ENCODE results near the gene MAML2.

The MAML2 gene

DNA sequence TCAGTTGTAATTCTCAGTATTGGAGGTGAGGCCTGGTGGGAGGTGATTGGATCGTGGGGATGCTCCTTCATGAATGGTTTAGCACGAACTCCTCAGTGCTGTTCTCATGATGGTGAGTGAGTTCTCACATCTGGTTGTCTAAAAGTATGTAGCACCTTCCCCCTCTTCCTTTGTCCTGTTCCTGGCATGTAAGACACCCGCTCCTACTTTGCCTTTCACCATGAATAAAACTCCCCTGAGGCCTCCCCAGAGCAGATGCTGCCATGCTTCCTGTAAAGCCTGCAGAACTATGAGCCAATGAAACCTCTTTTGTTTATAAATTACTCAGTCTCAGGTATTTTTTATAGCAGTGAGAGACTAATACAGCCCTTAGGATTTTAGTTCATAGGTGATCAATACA is 191.5 kb downstream of the MAML2 start:
- DNase-seq (ENCODE audit: low spot score): no peak
- TF ChIP-seq, protein P1, sequence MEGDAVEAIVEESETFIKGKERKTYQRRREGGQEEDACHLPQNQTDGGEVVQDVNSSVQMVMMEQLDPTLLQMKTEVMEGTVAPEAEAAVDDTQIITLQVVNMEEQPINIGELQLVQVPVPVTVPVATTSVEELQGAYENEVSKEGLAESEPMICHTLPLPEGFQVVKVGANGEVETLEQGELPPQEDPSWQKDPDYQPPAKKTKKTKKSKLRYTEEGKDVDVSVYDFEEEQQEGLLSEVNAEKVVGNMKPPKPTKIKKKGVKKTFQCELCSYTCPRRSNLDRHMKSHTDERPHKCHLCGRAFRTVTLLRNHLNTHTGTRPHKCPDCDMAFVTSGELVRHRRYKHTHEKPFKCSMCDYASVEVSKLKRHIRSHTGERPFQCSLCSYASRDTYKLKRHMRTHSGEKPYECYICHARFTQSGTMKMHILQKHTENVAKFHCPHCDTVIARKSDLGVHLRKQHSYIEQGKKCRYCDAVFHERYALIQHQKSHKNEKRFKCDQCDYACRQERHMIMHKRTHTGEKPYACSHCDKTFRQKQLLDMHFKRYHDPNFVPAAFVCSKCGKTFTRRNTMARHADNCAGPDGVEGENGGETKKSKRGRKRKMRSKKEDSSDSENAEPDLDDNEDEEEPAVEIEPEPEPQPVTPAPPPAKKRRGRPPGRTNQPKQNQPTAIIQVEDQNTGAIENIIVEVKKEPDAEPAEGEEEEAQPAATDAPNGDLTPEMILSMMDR (IDR thresholded peaks at IDR 0.05; ENCODE audit: extremely low read depth, missing control alignments): no peak

DNA sequence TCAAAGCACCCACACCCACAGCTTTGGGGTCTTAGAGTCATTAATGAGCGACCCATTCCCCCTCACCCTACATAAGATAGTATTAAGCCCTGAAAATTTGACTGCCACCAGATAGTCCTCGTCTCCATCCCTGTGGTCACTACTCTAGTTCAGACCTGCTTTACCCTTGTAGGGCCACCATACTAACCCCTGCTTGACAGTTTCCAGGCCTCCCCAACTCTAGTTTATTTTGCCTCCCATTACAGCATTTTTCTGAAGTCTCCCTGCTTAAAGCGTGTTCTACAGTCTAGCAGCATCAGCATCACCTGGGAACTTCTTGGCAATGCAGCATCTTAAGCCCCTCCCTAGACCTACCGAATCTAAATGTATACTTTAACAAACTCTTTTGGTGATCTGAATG is 192.4 kb downstream of the MAML2 start:
- TF ChIP-seq, protein P1 (IDR thresholded peaks at IDR 0.05; ENCODE audit: extremely low read depth, missing control alignments): no peak
- DNase-seq (ENCODE audit: low spot score): no peak

DNA sequence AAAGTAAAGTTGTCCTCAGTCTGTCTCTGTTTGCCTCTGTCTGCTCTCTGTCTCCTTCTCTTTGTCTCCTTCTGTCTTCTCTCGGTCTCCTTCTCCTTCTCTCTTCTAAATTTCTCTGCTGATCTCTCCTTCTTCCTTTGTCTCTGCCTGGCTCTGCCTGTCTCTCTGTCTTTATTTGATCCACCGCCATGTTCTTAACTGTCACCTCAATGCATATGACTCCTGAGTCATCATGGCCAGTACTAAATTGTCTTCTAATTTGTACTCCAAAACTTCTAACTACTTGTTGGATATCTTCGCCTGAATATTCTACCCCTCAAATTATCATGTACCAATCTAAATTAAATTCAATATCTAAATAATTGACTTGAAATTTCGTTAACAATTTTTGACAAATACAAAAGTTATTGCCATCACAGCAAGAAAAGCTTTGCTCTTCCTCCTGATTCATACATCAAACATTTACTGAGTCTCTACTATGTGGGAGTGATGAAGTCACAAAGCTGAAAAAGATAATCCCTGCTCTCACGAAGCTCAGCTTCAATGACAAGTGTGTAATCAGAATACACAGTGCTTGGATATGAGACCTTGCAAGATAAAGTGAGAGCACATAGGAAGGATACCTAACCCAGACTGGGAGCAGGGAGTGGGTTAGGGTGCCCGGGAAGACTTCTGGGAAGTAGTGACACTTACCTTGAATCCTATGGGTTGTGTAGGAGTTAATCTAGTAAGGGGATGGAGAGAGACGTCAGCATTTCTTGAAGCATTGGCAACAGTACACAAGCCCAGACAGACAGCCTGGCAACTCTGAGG is 193.0 kb downstream of the MAML2 start:
- TF ChIP-seq, protein P1 (IDR thresholded peaks at IDR 0.05; ENCODE audit: extremely low read depth, missing control alignments): no peak

DNA sequence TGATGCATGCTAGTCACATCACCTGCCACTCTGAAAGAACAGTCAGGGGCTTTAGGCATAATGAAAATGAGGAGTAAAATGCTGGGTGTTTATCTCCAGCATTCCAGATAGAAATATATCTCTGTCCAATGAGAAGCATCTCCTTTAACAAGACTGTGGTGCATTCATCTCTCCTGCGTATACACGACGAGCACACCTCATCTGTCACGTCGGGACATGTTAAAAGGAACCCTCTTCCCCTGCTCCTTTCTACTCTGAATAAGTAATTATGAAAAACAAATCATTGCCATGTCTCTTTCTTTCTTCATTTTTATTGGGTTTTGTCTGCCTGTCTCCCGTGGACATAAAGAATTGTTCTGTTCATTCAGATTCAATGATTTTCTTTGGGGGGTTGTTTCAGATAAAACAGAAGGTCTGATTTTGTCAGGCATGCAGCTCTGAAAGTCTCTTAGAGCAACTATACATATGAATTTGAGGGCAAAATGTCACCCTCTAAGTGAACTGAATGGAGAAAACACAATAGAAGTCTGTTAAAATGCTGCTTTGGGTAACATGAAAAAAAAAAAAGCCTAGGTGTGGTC is 195.0 kb downstream of the MAML2 start:
- TF ChIP-seq, protein P1 (IDR thresholded peaks at IDR 0.05; ENCODE audit: extremely low read depth, missing control alignments): no peak
- no peak for DNase-seq (ENCODE audit: low spot score)

More for the DNA sequence above, 193.0 kb downstream of the MAML2 start:
- DNase-seq (ENCODE audit: low spot score): no peak

DNA sequence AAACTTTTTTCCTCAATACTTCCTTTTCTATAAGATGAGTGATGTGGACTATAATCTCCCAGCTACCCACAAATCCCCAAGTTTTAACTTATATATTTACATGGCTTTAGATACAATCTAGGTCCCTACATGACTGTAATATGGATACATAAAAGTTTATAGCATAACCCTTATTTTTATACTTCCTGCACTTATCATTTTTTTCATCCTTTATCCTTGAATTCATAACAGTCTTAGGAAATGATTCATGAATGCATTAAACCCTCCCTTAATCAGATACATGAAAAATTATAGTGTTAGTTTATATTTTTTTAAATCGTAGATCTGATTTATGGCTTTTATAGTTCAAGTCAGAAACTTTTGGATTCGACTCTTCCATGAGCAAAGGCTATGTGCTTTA is 195.8 kb downstream of the MAML2 start:
- TF ChIP-seq, protein P1 (IDR thresholded peaks at IDR 0.05; ENCODE audit: extremely low read depth, missing control alignments): no peak
- DNase-seq (ENCODE audit: low spot score): no peak

DNA sequence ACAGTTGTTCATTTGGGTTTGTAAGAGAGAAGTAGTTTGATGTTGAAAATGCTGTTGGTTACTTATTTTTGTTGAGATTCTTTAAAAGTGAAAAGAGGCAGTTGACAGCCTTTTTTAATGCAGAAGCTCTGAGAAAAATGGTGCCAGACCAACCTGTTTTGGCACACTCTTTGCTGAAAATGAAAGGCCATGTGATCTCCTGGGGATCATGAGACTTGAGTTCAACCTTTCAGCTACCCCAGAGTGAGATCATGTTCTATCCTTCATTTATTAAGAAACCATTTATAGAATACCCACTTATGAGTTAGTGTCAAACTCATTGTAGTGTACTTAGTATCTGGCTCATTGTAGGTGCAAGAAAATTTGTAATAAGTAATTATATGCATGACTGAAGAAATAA is 196.2 kb downstream of the MAML2 start:
- TF ChIP-seq, protein P1 (IDR thresholded peaks at IDR 0.05; ENCODE audit: extremely low read depth, missing control alignments): no peak
- no peak for DNase-seq (ENCODE audit: low spot score)

DNA sequence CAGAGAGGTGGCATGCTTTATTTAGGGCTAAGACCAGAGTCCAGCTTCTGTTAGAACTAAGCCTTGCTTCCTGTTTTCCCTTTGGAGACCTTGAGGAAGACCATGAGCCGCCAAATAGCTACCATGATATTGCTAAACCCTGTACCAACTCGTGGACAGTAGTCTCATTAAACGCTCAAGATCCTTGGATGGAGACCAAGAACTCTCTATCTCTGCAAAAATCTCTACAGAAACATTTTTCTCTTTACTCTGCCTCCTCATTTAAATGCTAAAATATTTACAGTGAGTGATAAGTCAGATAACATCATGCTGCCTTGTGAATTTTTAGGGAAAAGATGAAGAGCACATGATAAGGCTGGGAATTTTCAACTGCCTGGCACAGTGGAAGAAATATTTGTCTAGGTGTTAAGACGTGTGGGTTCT is 197.8 kb downstream of the MAML2 start:
- DNase-seq (ENCODE audit: low spot score): no peak
- TF ChIP-seq, protein P1 (IDR thresholded peaks at IDR 0.05; ENCODE audit: extremely low read depth, missing control alignments): no peak

Data from GM20000 (cell line).